HEK293T (cell line): Measurements from ENCODE around the gene NEB.

Experiments used
- ARNT ChIP-seq: fragments of 450-650 bp; IDR thresholded peaks from 2 replicates; pipeline ENCODE4 v1.6.1; 2017; ENCODE audit warnings: mild to moderate bottlenecking
- BHLHE40 ChIP-seq: fragments of 450-650 bp; IDR thresholded peaks from 2 replicates; pipeline ENCODE4 v1.6.1; 2016; ENCODE audit warnings: mild to moderate bottlenecking, moderate library complexity, borderline replicate concordance
- CTBP1 ChIP-seq: fragments of 450-650 bp; IDR thresholded peaks from 2 replicates; pipeline ENCODE4 v1.6.1; 2016; ENCODE audit warnings: borderline replicate concordance
- ELF4 ChIP-seq: fragments of 450-650 bp; IDR thresholded peaks from 2 replicates; pipeline ENCODE4 v1.6.1; 2017; ENCODE audit warnings: antibody characterized with exemption
- FOXA1 ChIP-seq: fragments of 450-650 bp; IDR thresholded peaks from 2 replicates; pipeline ENCODE4 v1.6.1; 2016; ENCODE audit warnings: mild to moderate bottlenecking
- FOXK2 ChIP-seq: fragments of 450-650 bp; IDR thresholded peaks from 2 replicates; pipeline ENCODE4 v1.6.1; 2016; ENCODE audit warnings: mild to moderate bottlenecking
- FOXM1 ChIP-seq: fragments of 450-650 bp; IDR thresholded peaks from 2 replicates; pipeline ENCODE4 v1.6.1; 2017; ENCODE audit warnings: mild to moderate bottlenecking, borderline replicate concordance
- HDGF ChIP-seq: fragments of 450-650 bp; IDR thresholded peaks from 2 replicates; pipeline ENCODE4 v1.6.1; 2017; ENCODE audit warnings: antibody characterized with exemption, borderline replicate concordance
- NFRKB ChIP-seq: fragments of 450-650 bp; IDR thresholded peaks from 2 replicates; pipeline ENCODE4 v1.6.1; 2016; ENCODE audit warnings: mild to moderate bottlenecking, moderate library complexity
- SP1 ChIP-seq: fragments of 450-650 bp; IDR thresholded peaks from 2 replicates; pipeline ENCODE4 v1.6.1; 2017
- SUZ12 ChIP-seq: fragments of 450-650 bp; IDR thresholded peaks from 2 replicates; pipeline ENCODE4 v1.6.1; 2016; ENCODE audit warnings: mild to moderate bottlenecking
- TARDBP ChIP-seq: fragments of 450-650 bp; IDR thresholded peaks from 2 replicates; pipeline ENCODE4 v1.6.1; 2016

GRCh38 chr2:151526572-151527090 lies 207.6 kb downstream of the NEB start:
- TF ChIP-seq NFRKB, result no peak
- no peak for TF ChIP-seq HDGF
- TF ChIP-seq ARNT, result no peak
- TF ChIP-seq TARDBP, result no peak
- no peak for TF ChIP-seq ELF4
- no peak for TF ChIP-seq SP1
- TF ChIP-seq BHLHE40, result no peak
- TF ChIP-seq FOXK2, result no peak
- no peak for TF ChIP-seq CTBP1
- no peak for TF ChIP-seq FOXM1
- TF ChIP-seq SUZ12, result no peak
- TF ChIP-seq FOXA1, result no peak
